WTC11 (cell line): ENCODE data around the gene APMAP. TPM values are rescaled to one million over a fixed set of nuclear protein-coding genes. Genes with fewer than 3 reads are reported as not detected.

Experiments used
- CREM ChIP-seq: sonication (generic); formaldehyde crosslinking; IDR thresholded peaks from 2 replicates; pipeline ENCODE4 v1.8.1; 2022; ENCODE audit warnings: mild to moderate bottlenecking, missing genetic modification reagents, moderate library complexity
- EMX1 ChIP-seq: fragments of 250-450 bp; sonication (Bioruptor Pico); IDR thresholded peaks from 2 replicates; pipeline ENCODE4 v1.8.0; 2021; ENCODE audit warnings: mild to moderate bottlenecking
- ESRRA ChIP-seq: sonication (generic); formaldehyde crosslinking; IDR thresholded peaks from 2 replicates; pipeline ENCODE4 v1.8.1; 2022; ENCODE audit warnings: mild to moderate bottlenecking, missing genetic modification reagents, borderline replicate concordance
- FOXP1 ChIP-seq: sonication (generic); formaldehyde crosslinking; IDR thresholded peaks from 2 replicates; pipeline ENCODE4 v1.8.0; 2022; ENCODE audit warnings: missing genetic modification reagents, mild to moderate bottlenecking, moderate library complexity, borderline replicate concordance
- GTF2I ChIP-seq: fragments of 250-450 bp; sonication (Bioruptor Pico); conservative IDR thresholded peaks from 2 replicates; pipeline ENCODE4 v1.4.0; 2021; ENCODE audit warnings: mild to moderate bottlenecking
- JAZF1 ChIP-seq: fragments of 250-450 bp; sonication (Bioruptor Pico); IDR thresholded peaks from 2 replicates; pipeline ENCODE4 v1.9.0; 2021; ENCODE audit warnings: moderate library complexity, mild to moderate bottlenecking, inconsistent platforms
- MXD4 ChIP-seq: fragments of 250-450 bp; sonication (Bioruptor Pico); IDR thresholded peaks from 2 replicates; pipeline ENCODE4 v1.8.0; 2021; ENCODE audit warnings: mild to moderate bottlenecking, moderate library complexity, borderline replicate concordance
- NFE2L1 ChIP-seq: sonication (generic); formaldehyde crosslinking; IDR thresholded peaks from 2 replicates; pipeline ENCODE4 v1.8.1; 2023; ENCODE audit warnings: missing genetic modification reagents
- NR2C2 ChIP-seq: sonication (generic); formaldehyde crosslinking; IDR thresholded peaks from 2 replicates; pipeline ENCODE4 v1.8.0; 2022; ENCODE audit warnings: mild to moderate bottlenecking, missing genetic modification reagents
- NR3C1 ChIP-seq: sonication (generic); formaldehyde crosslinking; conservative IDR thresholded peaks from 2 replicates; pipeline ENCODE4 v1.8.1; 2023; ENCODE audit warnings: low read depth, mild to moderate bottlenecking, missing genetic modification reagents
- SMAD3 ChIP-seq: sonication (generic); formaldehyde crosslinking; IDR thresholded peaks from 2 replicates; pipeline ENCODE4 v1.8.0; 2022; ENCODE audit warnings: missing genetic modification reagents, mild to moderate bottlenecking, borderline replicate concordance
- TP53 ChIP-seq: sonication (generic); formaldehyde crosslinking; IDR thresholded peaks from 2 replicates; pipeline ENCODE4 v1.8.1; 2023; ENCODE audit warnings: mild to moderate bottlenecking, missing genetic modification reagents
- ZNF219 ChIP-seq: sonication (generic); formaldehyde crosslinking; IDR thresholded peaks from 2 replicates; pipeline ENCODE4 v1.8.0; 2023; ENCODE audit warnings: missing genetic modification reagents, mild to moderate bottlenecking, borderline replicate concordance
- ZNF317 ChIP-seq: sonication (generic); formaldehyde crosslinking; IDR thresholded peaks from 2 replicates; pipeline ENCODE4 v1.8.1; 2023; ENCODE audit warnings: low read depth, mild to moderate bottlenecking, moderate library complexity, missing genetic modification reagents, borderline replicate concordance
- ZNF671 ChIP-seq: fragments of 250-450 bp; sonication (Bioruptor Pico); IDR thresholded peaks from 2 replicates; pipeline ENCODE4 v1.8.0; 2021; ENCODE audit warnings: mild to moderate bottlenecking
- total RNA-seq: library from RNA; stranded (reverse); gene quantifications from 3 replicates; pipeline ENCODE4 v1.2.3, GENCODE V29; 2021
- TF ChIP-seq, protein P1 (sequence below): fragments of 250-450 bp; sonication (Bioruptor Pico); IDR thresholded peaks from 2 replicates; pipeline ENCODE4 v1.9.0; 2021; ENCODE audit warnings: mild to moderate bottlenecking, borderline replicate concordance
- TF ChIP-seq, protein P2 (sequence below): sonication (generic); formaldehyde crosslinking; IDR thresholded peaks from 2 replicates; pipeline ENCODE4 v1.8.1; 2022; ENCODE audit warnings: low read depth, missing genetic modification reagents, borderline replicate concordance
- TF ChIP-seq, protein P3 (sequence below): fragments of 250-450 bp; sonication (Bioruptor Pico); conservative IDR thresholded peaks from 2 replicates; pipeline ENCODE4 v1.9.0; 2021; ENCODE audit warnings: mild to moderate bottlenecking
- TF ChIP-seq, protein P4 (sequence below): fragments of 250-450 bp; sonication (Bioruptor Pico); IDR thresholded peaks from 2 replicates; pipeline ENCODE4 v2.1.2; 2022; ENCODE audit warnings: mild to moderate bottlenecking, moderate library complexity
- TF ChIP-seq, protein P5 (sequence below): sonication (generic); formaldehyde crosslinking; IDR thresholded peaks from 2 replicates; pipeline ENCODE4 v1.8.1; 2022; ENCODE audit warnings: mild to moderate bottlenecking, moderate library complexity, missing genetic modification reagents
- TF ChIP-seq, protein P6 (sequence below): sonication (generic); formaldehyde crosslinking; IDR thresholded peaks from 2 replicates; pipeline ENCODE4 v1.8.0; 2023; ENCODE audit warnings: missing genetic modification reagents
- TF ChIP-seq, protein P7 (sequence below): sonication (generic); formaldehyde crosslinking; IDR thresholded peaks from 2 replicates; pipeline ENCODE4 v1.8.0; 2022; ENCODE audit warnings: mild to moderate bottlenecking, missing genetic modification reagents
- TF ChIP-seq, protein P8 (sequence below): sonication (generic); formaldehyde crosslinking; IDR thresholded peaks from 2 replicates; pipeline ENCODE4 v1.8.0; 2023; ENCODE audit warnings: mild to moderate bottlenecking, missing genetic modification reagents

APMAP gene
- total RNA-seq, 1 experiment from 2014 or later: 55.3 TPM

DNA sequence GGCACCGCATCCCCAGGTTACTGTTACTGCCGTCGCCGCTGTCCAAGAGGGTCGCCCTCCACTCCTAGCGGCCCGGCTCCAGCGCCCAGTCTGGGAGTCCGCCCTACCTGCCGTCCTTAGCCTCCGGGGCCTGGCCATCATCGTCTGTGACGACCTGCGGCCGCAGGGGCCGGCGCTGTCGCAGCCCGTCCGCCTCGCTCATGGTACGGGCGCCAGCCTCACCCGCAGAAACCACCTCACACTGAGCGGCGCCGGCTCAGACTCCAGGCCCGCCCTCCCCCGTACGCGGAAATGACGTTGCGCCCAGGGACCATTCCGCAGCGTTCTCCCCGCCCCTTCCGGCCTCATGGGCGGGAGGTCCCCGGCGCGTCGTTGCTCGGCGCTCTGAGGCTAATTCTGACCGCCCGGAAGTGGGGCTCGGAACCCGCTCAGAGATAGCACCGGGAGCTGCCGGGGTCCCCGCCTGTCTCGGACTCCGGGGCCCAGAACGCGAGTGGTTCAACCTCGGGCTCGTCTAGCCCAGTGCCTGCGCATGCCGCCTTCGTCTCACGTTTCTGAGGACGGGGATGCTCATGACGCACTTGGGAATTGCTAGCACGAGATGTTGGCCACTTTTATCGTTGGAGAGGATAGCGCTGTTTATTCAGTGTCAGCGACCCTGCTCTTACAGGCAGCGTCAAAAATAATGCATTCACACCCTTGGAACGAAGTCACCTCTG is at the start of gene APMAP (continued):
- TF ChIP-seq, protein P1, sequence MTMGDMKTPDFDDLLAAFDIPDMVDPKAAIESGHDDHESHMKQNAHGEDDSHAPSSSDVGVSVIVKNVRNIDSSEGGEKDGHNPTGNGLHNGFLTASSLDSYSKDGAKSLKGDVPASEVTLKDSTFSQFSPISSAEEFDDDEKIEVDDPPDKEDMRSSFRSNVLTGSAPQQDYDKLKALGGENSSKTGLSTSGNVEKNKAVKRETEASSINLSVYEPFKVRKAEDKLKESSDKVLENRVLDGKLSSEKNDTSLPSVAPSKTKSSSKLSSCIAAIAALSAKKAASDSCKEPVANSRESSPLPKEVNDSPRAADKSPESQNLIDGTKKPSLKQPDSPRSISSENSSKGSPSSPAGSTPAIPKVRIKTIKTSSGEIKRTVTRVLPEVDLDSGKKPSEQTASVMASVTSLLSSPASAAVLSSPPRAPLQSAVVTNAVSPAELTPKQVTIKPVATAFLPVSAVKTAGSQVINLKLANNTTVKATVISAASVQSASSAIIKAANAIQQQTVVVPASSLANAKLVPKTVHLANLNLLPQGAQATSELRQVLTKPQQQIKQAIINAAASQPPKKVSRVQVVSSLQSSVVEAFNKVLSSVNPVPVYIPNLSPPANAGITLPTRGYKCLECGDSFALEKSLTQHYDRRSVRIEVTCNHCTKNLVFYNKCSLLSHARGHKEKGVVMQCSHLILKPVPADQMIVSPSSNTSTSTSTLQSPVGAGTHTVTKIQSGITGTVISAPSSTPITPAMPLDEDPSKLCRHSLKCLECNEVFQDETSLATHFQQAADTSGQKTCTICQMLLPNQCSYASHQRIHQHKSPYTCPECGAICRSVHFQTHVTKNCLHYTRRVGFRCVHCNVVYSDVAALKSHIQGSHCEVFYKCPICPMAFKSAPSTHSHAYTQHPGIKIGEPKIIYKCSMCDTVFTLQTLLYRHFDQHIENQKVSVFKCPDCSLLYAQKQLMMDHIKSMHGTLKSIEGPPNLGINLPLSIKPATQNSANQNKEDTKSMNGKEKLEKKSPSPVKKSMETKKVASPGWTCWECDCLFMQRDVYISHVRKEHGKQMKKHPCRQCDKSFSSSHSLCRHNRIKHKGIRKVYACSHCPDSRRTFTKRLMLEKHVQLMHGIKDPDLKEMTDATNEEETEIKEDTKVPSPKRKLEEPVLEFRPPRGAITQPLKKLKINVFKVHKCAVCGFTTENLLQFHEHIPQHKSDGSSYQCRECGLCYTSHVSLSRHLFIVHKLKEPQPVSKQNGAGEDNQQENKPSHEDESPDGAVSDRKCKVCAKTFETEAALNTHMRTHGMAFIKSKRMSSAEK (CRISPR knock-in tag): no peak
- no peak for TF ChIP-seq MXD4 (CRISPR knock-in tag)
- TF ChIP-seq, protein P2, sequence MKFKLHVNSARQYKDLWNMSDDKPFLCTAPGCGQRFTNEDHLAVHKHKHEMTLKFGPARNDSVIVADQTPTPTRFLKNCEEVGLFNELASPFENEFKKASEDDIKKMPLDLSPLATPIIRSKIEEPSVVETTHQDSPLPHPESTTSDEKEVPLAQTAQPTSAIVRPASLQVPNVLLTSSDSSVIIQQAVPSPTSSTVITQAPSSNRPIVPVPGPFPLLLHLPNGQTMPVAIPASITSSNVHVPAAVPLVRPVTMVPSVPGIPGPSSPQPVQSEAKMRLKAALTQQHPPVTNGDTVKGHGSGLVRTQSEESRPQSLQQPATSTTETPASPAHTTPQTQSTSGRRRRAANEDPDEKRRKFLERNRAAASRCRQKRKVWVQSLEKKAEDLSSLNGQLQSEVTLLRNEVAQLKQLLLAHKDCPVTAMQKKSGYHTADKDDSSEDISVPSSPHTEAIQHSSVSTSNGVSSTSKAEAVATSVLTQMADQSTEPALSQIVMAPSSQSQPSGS (CRISPR knock-in tag): peak; percentile 71
- peak; percentile 87; the same call in 1 of the 2 replicates for TF ChIP-seq ESRRA (CRISPR knock-in tag)
- TF ChIP-seq, protein P3, sequence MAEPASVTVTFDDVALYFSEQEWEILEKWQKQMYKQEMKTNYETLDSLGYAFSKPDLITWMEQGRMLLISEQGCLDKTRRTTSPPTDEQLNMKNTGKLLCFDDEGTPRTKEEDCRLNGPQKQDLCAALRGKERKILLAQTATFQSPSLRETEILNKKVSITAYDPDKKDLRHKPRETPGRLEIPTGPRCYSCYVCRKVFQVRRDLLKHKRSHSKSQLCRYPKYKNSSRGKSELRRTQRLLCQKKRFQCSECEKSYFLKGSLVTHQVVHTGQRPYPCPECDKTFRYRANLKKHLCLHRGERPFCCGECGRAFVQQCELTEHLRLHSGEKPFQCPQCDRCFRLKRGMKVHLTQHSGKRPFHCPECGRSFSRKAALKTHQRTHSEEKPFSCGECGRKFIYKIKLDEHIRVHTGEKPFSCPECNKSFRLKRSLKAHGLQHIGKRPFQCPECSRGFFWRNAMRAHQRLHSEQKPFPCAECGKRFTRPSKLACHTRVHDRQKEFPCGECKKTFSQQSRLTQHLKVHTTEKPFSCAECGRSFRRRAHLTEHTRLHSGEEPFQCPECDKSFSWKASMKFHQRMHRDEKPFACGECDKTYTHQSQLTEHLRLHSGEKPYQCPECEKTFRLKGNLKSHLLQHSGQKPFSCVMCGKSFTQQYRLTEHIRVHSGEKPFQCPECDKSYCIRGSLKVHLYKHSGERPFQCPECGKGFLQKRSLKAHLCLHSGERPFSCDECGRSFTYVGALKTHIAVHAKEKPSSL (CRISPR knock-in tag): no peak
- TF ChIP-seq NFE2L1 (CRISPR knock-in tag): peak; percentile 85; the same call in 1 of the 2 replicates
- TF ChIP-seq ZNF219 (CRISPR knock-in tag): no peak
- TF ChIP-seq, protein P4, sequence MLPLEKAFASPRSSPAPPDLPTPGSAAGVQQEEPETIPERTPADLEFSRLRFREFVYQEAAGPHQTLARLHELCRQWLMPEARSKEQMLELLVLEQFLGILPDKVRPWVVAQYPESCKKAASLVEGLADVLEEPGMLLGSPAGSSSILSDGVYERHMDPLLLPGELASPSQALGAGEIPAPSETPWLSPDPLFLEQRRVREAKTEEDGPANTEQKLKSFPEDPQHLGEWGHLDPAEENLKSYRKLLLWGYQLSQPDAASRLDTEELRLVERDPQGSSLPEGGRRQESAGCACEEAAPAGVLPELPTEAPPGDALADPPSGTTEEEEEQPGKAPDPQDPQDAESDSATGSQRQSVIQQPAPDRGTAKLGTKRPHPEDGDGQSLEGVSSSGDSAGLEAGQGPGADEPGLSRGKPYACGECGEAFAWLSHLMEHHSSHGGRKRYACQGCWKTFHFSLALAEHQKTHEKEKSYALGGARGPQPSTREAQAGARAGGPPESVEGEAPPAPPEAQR (CRISPR knock-in tag): no peak
- 0 out of 2 replicates have a peak, but pooled peaks have one; percentile 27 for TF ChIP-seq NR3C1 (CRISPR knock-in tag)
- TF ChIP-seq, protein P5, sequence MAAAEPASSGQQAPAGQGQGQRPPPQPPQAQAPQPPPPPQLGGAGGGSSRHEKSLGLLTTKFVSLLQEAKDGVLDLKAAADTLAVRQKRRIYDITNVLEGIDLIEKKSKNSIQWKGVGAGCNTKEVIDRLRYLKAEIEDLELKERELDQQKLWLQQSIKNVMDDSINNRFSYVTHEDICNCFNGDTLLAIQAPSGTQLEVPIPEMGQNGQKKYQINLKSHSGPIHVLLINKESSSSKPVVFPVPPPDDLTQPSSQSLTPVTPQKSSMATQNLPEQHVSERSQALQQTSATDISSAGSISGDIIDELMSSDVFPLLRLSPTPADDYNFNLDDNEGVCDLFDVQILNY (CRISPR knock-in tag): 0 out of 2 replicates have a peak, but pooled peaks have one; percentile 62
- TF ChIP-seq, protein P6, sequence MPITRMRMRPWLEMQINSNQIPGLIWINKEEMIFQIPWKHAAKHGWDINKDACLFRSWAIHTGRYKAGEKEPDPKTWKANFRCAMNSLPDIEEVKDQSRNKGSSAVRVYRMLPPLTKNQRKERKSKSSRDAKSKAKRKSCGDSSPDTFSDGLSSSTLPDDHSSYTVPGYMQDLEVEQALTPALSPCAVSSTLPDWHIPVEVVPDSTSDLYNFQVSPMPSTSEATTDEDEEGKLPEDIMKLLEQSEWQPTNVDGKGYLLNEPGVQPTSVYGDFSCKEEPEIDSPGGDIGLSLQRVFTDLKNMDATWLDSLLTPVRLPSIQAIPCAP (CRISPR knock-in tag): peak; percentile 48; the same call in 1 of the 2 replicates
- TF ChIP-seq ZNF671: no peak
- TF ChIP-seq CREM (CRISPR knock-in tag): peak; percentile 95; the same call in 1 of the 2 replicates
- peak; percentile 93 for TF ChIP-seq FOXP1 (CRISPR knock-in tag)
- TF ChIP-seq GTF2I (CRISPR knock-in tag): no peak
- TF ChIP-seq TP53: 0 out of 2 replicates have a peak, but pooled peaks have one; percentile 67
- TF ChIP-seq, protein P7, sequence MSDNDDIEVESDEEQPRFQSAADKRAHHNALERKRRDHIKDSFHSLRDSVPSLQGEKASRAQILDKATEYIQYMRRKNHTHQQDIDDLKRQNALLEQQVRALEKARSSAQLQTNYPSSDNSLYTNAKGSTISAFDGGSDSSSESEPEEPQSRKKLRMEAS (CRISPR knock-in tag): peak; percentile 93
- TF ChIP-seq, protein P8, sequence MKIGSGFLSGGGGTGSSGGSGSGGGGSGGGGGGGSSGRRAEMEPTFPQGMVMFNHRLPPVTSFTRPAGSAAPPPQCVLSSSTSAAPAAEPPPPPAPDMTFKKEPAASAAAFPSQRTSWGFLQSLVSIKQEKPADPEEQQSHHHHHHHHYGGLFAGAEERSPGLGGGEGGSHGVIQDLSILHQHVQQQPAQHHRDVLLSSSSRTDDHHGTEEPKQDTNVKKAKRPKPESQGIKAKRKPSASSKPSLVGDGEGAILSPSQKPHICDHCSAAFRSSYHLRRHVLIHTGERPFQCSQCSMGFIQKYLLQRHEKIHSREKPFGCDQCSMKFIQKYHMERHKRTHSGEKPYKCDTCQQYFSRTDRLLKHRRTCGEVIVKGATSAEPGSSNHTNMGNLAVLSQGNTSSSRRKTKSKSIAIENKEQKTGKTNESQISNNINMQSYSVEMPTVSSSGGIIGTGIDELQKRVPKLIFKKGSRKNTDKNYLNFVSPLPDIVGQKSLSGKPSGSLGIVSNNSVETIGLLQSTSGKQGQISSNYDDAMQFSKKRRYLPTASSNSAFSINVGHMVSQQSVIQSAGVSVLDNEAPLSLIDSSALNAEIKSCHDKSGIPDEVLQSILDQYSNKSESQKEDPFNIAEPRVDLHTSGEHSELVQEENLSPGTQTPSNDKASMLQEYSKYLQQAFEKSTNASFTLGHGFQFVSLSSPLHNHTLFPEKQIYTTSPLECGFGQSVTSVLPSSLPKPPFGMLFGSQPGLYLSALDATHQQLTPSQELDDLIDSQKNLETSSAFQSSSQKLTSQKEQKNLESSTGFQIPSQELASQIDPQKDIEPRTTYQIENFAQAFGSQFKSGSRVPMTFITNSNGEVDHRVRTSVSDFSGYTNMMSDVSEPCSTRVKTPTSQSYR (CRISPR knock-in tag): 0 out of 2 replicates have a peak, but pooled peaks have one; percentile 75
- TF ChIP-seq ZNF317 (CRISPR knock-in tag): no peak
- TF ChIP-seq NR2C2: no peak
- no peak for TF ChIP-seq JAZF1 (CRISPR knock-in tag)
- no peak for TF ChIP-seq EMX1 (CRISPR knock-in tag)
- TF ChIP-seq SMAD3 (CRISPR knock-in tag): peak; percentile 24; the same call in 1 of the 2 replicates
